IMR-90 (cell line): ENCODE measurements around the gene CNOT9. TPM values are rescaled to one million over a fixed set of nuclear protein-coding genes. Genes with fewer than 3 reads are reported as not detected.

ENCODE experiments used
- ATAC-seq: fragments of 200-7000 bp; cut with Tn5 transposase; 2 replicates; pipeline ENCODE4 v1.9.1; 2020; ENCODE audit warnings: low read depth, mild to moderate bottlenecking, moderate library complexity
- BruUV-seq: library from RNA; stranded (reverse); fragments of 400-500 nt; replicated peaks from 2 replicates; lab custom pipeline; 2021; lab: Mats Ljungman, UMichigan
- CTCF ChIA-PET: fragments of 300-600 bp; formaldehyde crosslinking; extraction: SDS; loops from one replicate; lab custom pipeline; 2021; ENCODE audit warnings: antibody characterized with exemption; lab: Yijun Ruan, JAX
- POLR2A ChIA-PET: fragments of 300-600 bp; sonication (Branson Sonifier 250); formaldehyde crosslinking; loops from one replicate; lab custom pipeline; 2022; ENCODE audit warnings: antibody characterized with exemption; ENCODE audit not compliant: unreplicated experiment; lab: Charles Lee
- DNase-seq: peaks from one replicate; pipeline ENCODE4 v3.0.0; 2013
- H2AFZ ChIP-seq: replicated peaks from 2 replicates; pipeline ENCODE3; 2013; ENCODE audit warnings: low read length, mild to moderate bottlenecking; ENCODE audit not compliant: poor library complexity
- H2AK5ac ChIP-seq: 2 replicates; pipeline ENCODE4 v1.6.1; 2013; ENCODE audit warnings: low read depth, low read length, inconsistent platforms
- H2AK9ac ChIP-seq: replicated peaks from 2 replicates; pipeline ENCODE3; 2013; ENCODE audit warnings: mild to moderate bottlenecking, low read depth, low read length, moderate library complexity; ENCODE audit not compliant: poor library complexity
- H2BK120ac ChIP-seq: 2 replicates; pipeline ENCODE4 v1.6.1; 2013; ENCODE audit warnings: low read depth, low read length, inconsistent platforms
- H2BK15ac ChIP-seq: 3 replicates; pipeline ENCODE4 v1.6.1; 2013; ENCODE audit warnings: low read depth, low read length, inconsistent platforms
- H2BK20ac ChIP-seq: 2 replicates; pipeline ENCODE4 v1.6.1; 2013; ENCODE audit warnings: low read depth, mild to moderate bottlenecking, inconsistent platforms, low read length, moderate library complexity
- H2BK5ac ChIP-seq: 2 replicates; pipeline ENCODE4 v1.6.1; 2013; ENCODE audit warnings: mild to moderate bottlenecking, low read depth, low read length, inconsistent platforms; ENCODE audit not compliant: poor library complexity, severe bottlenecking
- H3K14ac ChIP-seq: replicated peaks from 2 replicates; pipeline ENCODE4 v1.6.1; 2013; ENCODE audit warnings: low read depth, low read length, inconsistent platforms
- H3K18ac ChIP-seq: 2 replicates; pipeline ENCODE4 v1.6.1; 2013; ENCODE audit warnings: low read depth, low read length, control low read depth
- H3K23ac ChIP-seq: 2 replicates; pipeline ENCODE4 v1.6.1; 2013; ENCODE audit warnings: low read depth, low read length, inconsistent platforms
- H3K27ac ChIP-seq: 2 replicates; pipeline ENCODE4 v1.5.1; 2013; ENCODE audit warnings: mild to moderate bottlenecking, control low read depth, low read length; ENCODE audit not compliant: insufficient read depth
- H3K27me3 ChIP-seq: 2 replicates; pipeline ENCODE4 v1.6.1; 2013; ENCODE audit warnings: low read length; ENCODE audit not compliant: control insufficient read depth, insufficient read depth
- H3K36me3 ChIP-seq: 2 replicates; pipeline ENCODE4 v1.6.1; 2013; ENCODE audit warnings: low read length, mixed read lengths; ENCODE audit not compliant: control insufficient read depth, insufficient read depth
- H3K4ac ChIP-seq: 2 replicates; pipeline ENCODE4 v1.6.1; 2013; ENCODE audit warnings: low read depth, low read length, inconsistent platforms
- H3K4me1 ChIP-seq: 2 replicates; pipeline ENCODE4 v1.6.1; 2013; ENCODE audit warnings: low read length, mixed read lengths; ENCODE audit not compliant: control insufficient read depth, insufficient read depth
- H3K4me2 ChIP-seq: 2 replicates; pipeline ENCODE4 v1.6.1; 2013; ENCODE audit warnings: low read depth, mild to moderate bottlenecking, control low read depth, low read length, moderate library complexity
- H3K4me3 ChIP-seq: 2 replicates; pipeline ENCODE4 v1.5.1; 2013; ENCODE audit warnings: low read depth, mild to moderate bottlenecking, control low read depth, low read length, moderate library complexity; ENCODE audit not compliant: insufficient read depth
- H3K56ac ChIP-seq: 2 replicates; pipeline ENCODE4 v1.6.1; 2013; ENCODE audit warnings: low read length, inconsistent platforms; ENCODE audit not compliant: insufficient read depth; ENCODE audit errors: extremely low read depth
- H3K79me1 ChIP-seq, 2 experiments: 2 replicates each; pipeline ENCODE4 v1.6.1; 2013; ENCODE audit warnings: low read length in 2 of 2, inconsistent platforms in 1 of 2, low read depth in 1 of 2
- H3K9ac ChIP-seq: 2 replicates; pipeline ENCODE4 v1.6.1; 2013; ENCODE audit warnings: low read depth, low read length, control low read depth
- H3K9me1 ChIP-seq: 2 replicates; pipeline ENCODE4 v1.6.1; 2013; ENCODE audit warnings: low read length, inconsistent platforms; ENCODE audit not compliant: insufficient read depth
- H3K9me3 ChIP-seq: 2 replicates; pipeline ENCODE4 v1.6.1; 2013; ENCODE audit warnings: low read length; ENCODE audit not compliant: control insufficient read depth, insufficient read depth
- H4K20me1 ChIP-seq: 2 replicates; pipeline ENCODE4 v1.6.1; 2013; ENCODE audit warnings: low read length, inconsistent platforms; ENCODE audit not compliant: insufficient read depth
- H4K5ac ChIP-seq: 2 replicates; pipeline ENCODE4 v1.6.1; 2013; ENCODE audit warnings: mild to moderate bottlenecking, low read depth, low read length, control low read depth
- H4K8ac ChIP-seq, 2 experiments: 2 replicates each; pipeline ENCODE4 v1.6.1; 2013; ENCODE audit warnings: low read depth in 2 of 2, low read length in 2 of 2, control low read depth in 1 of 2, inconsistent platforms in 1 of 2
- H4K91ac ChIP-seq: 2 replicates; pipeline ENCODE4 v1.6.1; 2013; ENCODE audit warnings: low read depth, low read length, inconsistent platforms; ENCODE audit not compliant: insufficient read depth
- MAZ ChIP-seq: IDR thresholded peaks from 2 replicates; pipeline ENCODE4 v1.6.1; 2012; ENCODE audit warnings: low read depth, mild to moderate bottlenecking, low read length, improper control_type of control experiment, moderate library complexity, borderline replicate concordance
- NFE2L2 ChIP-seq: fragments of 150-350 bp; IDR thresholded peaks from 2 replicates; pipeline ENCODE4 v1.6.1; 2016; ENCODE audit warnings: low read depth, mild to moderate bottlenecking, low read length
- WGBS, 2 experiments: methylation state at CpG; one replicate each; pipeline versions ENCODE4 v1.1.5 to v1.1.7; 2013; ENCODE audit warnings: missing lambda C conversion rate in 2 of 2; ENCODE audit not compliant: insufficient read length in 1 of 2; ENCODE audit errors: extremely low coverage in 2 of 2; 5-methylcytosine and 5-hydroxymethylcytosine counted together
- dilution Hi-C: fragments of 300-500 bp; cut with HindIII; formaldehyde crosslinking; loops from one replicate; pipeline ENCODE4 v1.14.3; 2018; ENCODE audit warnings: low sequenced_read_pairs; ENCODE audit not compliant: unreplicated experiment
- in situ Hi-C: fragments of 300-500 bp; cut with MboI; formaldehyde crosslinking; loops from 3 replicates; pipeline ENCODE4 v1.14.3; 2019; ENCODE audit warnings: low sequenced_read_pairs, inconsistent platforms, mixed read lengths
- intact Hi-C: fragments of 100-400 bp; cut with micrococcal nuclease; formaldehyde crosslinking; loops from 2 replicates; pipeline ENCODE4 v1.10.0; 2022
- microRNA-seq, 2 experiments: library from miRNA; stranded (forward) in 1 of 2; unstranded in 1 of 2; fragments of 10-50 nt in 1 of 2; fragments of <30 nt in 1 of 2; gene quantifications in 1 of 2; microRNA quantifications in 1 of 2; one replicate each; pipeline versions ENCODE3 to v1.1.0; 2013 to 2020; ENCODE audit not compliant: insufficient read depth in 1 of 2, insufficient read length in 1 of 2, unreplicated experiment in 1 of 2
- polyA plus RNA-seq, 3 experiments: library from polyadenylated mRNA; depleted of rRNA; stranded (reverse); fragments of >200 nt; gene quantifications; 2 replicates each; pipeline ENCODE4 v1.2.3, GENCODE V29; 2012; ENCODE audit warnings: low replicate concordance in 1 of 3
- small RNA-seq, 5 experiments: library from RNA; depleted of rRNA; stranded (forward); fragments of <200 nt; gene quantifications; one replicate each; pipeline ENCODE3, GENCODE V24; 2012
- total RNA-seq: library from RNA; depleted of rRNA; stranded (reverse); fragments of >200 nt; gene quantifications from 2 replicates; pipeline ENCODE4 v1.2.3, GENCODE V29; 2012; rRNA removed

CNOT9 gene
- total and polyA plus RNA-seq, 2 of the 4 experiments (the other 2 are of a cell fraction), result 33.1 to 71.0 TPM

GRCh38 chr2:218645126-218645525 is 76.5 kb downstream of the CNOT9 start:
- dilution Hi-C loops, result no loop called here
- Histone ChIP-seq H3K27me3 (no peaks in the 10 kb centered on the region), H4K8ac (no peak overlapping the region), H2BK15ac (no peak overlapping the region), H3K56ac (no peak overlapping the region), H2BK20ac (no peak overlapping the region), H3K9me3 (no peaks in the 10 kb centered on the region), H3K4me2 (no peak overlapping the region), H3K4me3 (no peak overlapping the region), H2BK120ac (no peak overlapping the region), H4K20me1 (peaks cover 3% of the 10 kb centered on the region), H3K23ac (no peak overlapping the region), H3K14ac (no peak overlapping the region), H3K79me1 (peaks cover 8 to 16% of the 10 kb centered on the region in 2 experiments; a peak in 3 of 4 replicates), H3K9ac (no peak overlapping the region), H3K27ac (no peak overlapping the region), H4K5ac (no peak overlapping the region), H2BK5ac (peak overlapping the region; percentile 7), H3K4me1 (no peaks in the 10 kb centered on the region), H3K9me1 (no peaks in the 10 kb centered on the region), H3K18ac (no peak overlapping the region), H4K91ac (no peak overlapping the region), H3K36me3 (peaks cover 72% of the 10 kb centered on the region), H2AK5ac (no peak overlapping the region), H2AK9ac (no peak overlapping the region), H2AFZ (no peak overlapping the region), H3K4ac (no peak overlapping the region)
- TF ChIP-seq MAZ (no peak), NFE2L2 (peak; percentile 68; the same call in 1 of the 2 replicates)
- ATAC-seq (no peak), DNase-seq (peak; percentile 62)
- ChIA-PET POLR2A (no interaction called here), CTCF (no interaction called here)
- in situ Hi-C loops, result no loop called here
- intact Hi-C loops, result loop anchor here (5.0 to 10.0 kb wide), 2 partner anchors 170 to 353 kb away; partner anchors contain the start of gene TMBIM1
- WGBS, 2 experiments, result no CpG with 5 or more reads among the region's 1 CpG
- no TSS peak for BruUV-seq

Small RNA genes within 50 kb of the gene (microRNA-seq; reads per million reads assigned to microRNA genes)
- not detected for gene RNU6-136P (ENCODE audit: insufficient read depth, insufficient read length)

Small RNA genes within 50 kb of the gene (small RNA-seq; reads per million reads assigned to genes)
- 0 reads per million in 5 experiments for gene RNU6-136P

Other genes starting within 250 kb of the CNOT9 start
- gene CATIP, start 212.0 kb upstream of the CNOT9 start, total RNA-seq, result not detected in 2 replicates
- gene CATIP, start 212.0 kb upstream of the CNOT9 start, polyA plus RNA-seq (2012; rRNA removed), result not detected in 2 replicates
- gene SLC11A1, start 186.6 kb upstream of the CNOT9 start, total RNA-seq, result under 0.01 TPM in 2 replicates
- gene SLC11A1, start 186.6 kb upstream of the CNOT9 start, polyA plus RNA-seq (2012; rRNA removed), result 0.03 and 0.07 TPM in 2 replicates
- 17.5 and 19.7 TPM in 2 replicates for gene CTDSP1, start 169.0 kb upstream of the CNOT9 start, total RNA-seq
- 64.3 and 68.2 TPM in 2 replicates for gene CTDSP1, start 169.0 kb upstream of the CNOT9 start, polyA plus RNA-seq (2012; rRNA removed)
- gene VIL1, start 149.7 kb upstream of the CNOT9 start, total RNA-seq, result not detected in 2 replicates
- gene VIL1, start 149.7 kb upstream of the CNOT9 start, polyA plus RNA-seq (2012; rRNA removed), result not detected in 2 replicates
- gene USP37, start 488 bp upstream of the CNOT9 start, total RNA-seq, result 6.5 and 7.5 TPM in 2 replicates
- gene USP37, start 488 bp upstream of the CNOT9 start, polyA plus RNA-seq (2012; rRNA removed), result 1.2 and 1.6 TPM in 2 replicates
- gene PLCD4, start 39.1 kb downstream of the CNOT9 start, total RNA-seq, result 1.4 and 2.0 TPM in 2 replicates
- 1.5 and 1.9 TPM in 2 replicates for gene PLCD4, start 39.1 kb downstream of the CNOT9 start, polyA plus RNA-seq (2012; rRNA removed)
- gene ZNF142, start 90.8 kb downstream of the CNOT9 start, total RNA-seq, result 3.3 and 4.3 TPM in 2 replicates
- gene ZNF142, start 90.8 kb downstream of the CNOT9 start, polyA plus RNA-seq (2012; rRNA removed), result 9.7 and 12.1 TPM in 2 replicates
- gene BCS1L, start 90.8 kb downstream of the CNOT9 start, total RNA-seq, result 39.1 and 39.2 TPM in 2 replicates
- gene BCS1L, start 90.8 kb downstream of the CNOT9 start, polyA plus RNA-seq (2012; rRNA removed), result 56.7 and 56.9 TPM in 2 replicates
- gene RNF25, start 103.2 kb downstream of the CNOT9 start, total RNA-seq, result 54.4 and 56.5 TPM in 2 replicates
- 78.0 and 78.1 TPM in 2 replicates for gene RNF25, start 103.2 kb downstream of the CNOT9 start, polyA plus RNA-seq (2012; rRNA removed)
- 15.3 and 17.6 TPM in 2 replicates for gene STK36, start 103.2 kb downstream of the CNOT9 start, total RNA-seq
- 40.8 and 44.5 TPM in 2 replicates for gene STK36, start 103.2 kb downstream of the CNOT9 start, polyA plus RNA-seq (2012; rRNA removed)
- gene TTLL4, start 142.0 kb downstream of the CNOT9 start, total RNA-seq, result 8.3 and 9.0 TPM in 2 replicates
- gene TTLL4, start 142.0 kb downstream of the CNOT9 start, polyA plus RNA-seq (2012; rRNA removed), result 22.8 and 22.9 TPM in 2 replicates
- 4.2 and 5.2 TPM in 2 replicates for gene CYP27A1, start 213.3 kb downstream of the CNOT9 start, total RNA-seq
- gene CYP27A1, start 213.3 kb downstream of the CNOT9 start, polyA plus RNA-seq (2012; rRNA removed), result 4.5 and 5.3 TPM in 2 replicates